SK-N-SH treated with all-trans-retinoic acid at 6 μM for 48 hours (cell line): ENCODE data around the gene TMA7B.

Experiments used
- ATAC-seq: fragments of 200-7000 bp; cut with Tn5 transposase; 3 replicates; pipeline ENCODE4 v1.9.1; 2020; ENCODE audit warnings: mild to moderate bottlenecking, moderate library complexity
- ARNTL ChIP-seq: fragments of 450-650 bp; formaldehyde crosslinking; IDR thresholded peaks from 2 replicates; pipeline ENCODE4 v1.5.0; 2020; ENCODE audit warnings: low read depth, mild to moderate bottlenecking, moderate library complexity, borderline replicate concordance
- BACH2 ChIP-seq: fragments of 250-450 bp; sonication (Bioruptor Pico); IDR thresholded peaks from 2 replicates; pipeline ENCODE4 v1.9.0; 2021; ENCODE audit warnings: mild to moderate bottlenecking, borderline replicate concordance
- CSDC2 ChIP-seq: fragments of 250-450 bp; sonication (Bioruptor Pico); IDR thresholded peaks from 2 replicates; pipeline ENCODE4 v1.5.0; 2020; ENCODE audit warnings: mild to moderate bottlenecking, moderate library complexity
- ESRRG ChIP-seq: fragments of 250-450 bp; sonication (Bioruptor Pico); IDR thresholded peaks from 2 replicates; pipeline ENCODE4 v1.6.1; 2021; ENCODE audit warnings: mild to moderate bottlenecking
- GLIS3 ChIP-seq: fragments of 250-450 bp; sonication (Bioruptor Pico); IDR thresholded peaks from 2 replicates; pipeline ENCODE4 v1.5.0; 2020; ENCODE audit warnings: mild to moderate bottlenecking, moderate library complexity
- ISL1 ChIP-seq: fragments of 250-450 bp; sonication (Bioruptor Pico); IDR thresholded peaks from 2 replicates; pipeline ENCODE4 v2.1.2; 2022; ENCODE audit warnings: mild to moderate bottlenecking, moderate library complexity
- OSR1 ChIP-seq: fragments of 250-450 bp; sonication (Bioruptor Pico); IDR thresholded peaks from 2 replicates; pipeline ENCODE4 v1.8.0; 2022; ENCODE audit warnings: moderate library complexity, mild to moderate bottlenecking, inconsistent platforms
- PATZ1 ChIP-seq: fragments of 250-450 bp; sonication (Bioruptor Pico); IDR thresholded peaks from 2 replicates; pipeline ENCODE4 v1.8.0; 2020; ENCODE audit warnings: mild to moderate bottlenecking, moderate library complexity, borderline replicate concordance
- PPARA ChIP-seq: fragments of 250-450 bp; sonication (Bioruptor Pico); IDR thresholded peaks from 2 replicates; pipeline ENCODE4 v1.5.0; 2020; ENCODE audit warnings: mild to moderate bottlenecking, borderline replicate concordance
- SNAI2 ChIP-seq: fragments of 250-450 bp; sonication (Bioruptor Pico); IDR thresholded peaks from 2 replicates; pipeline ENCODE4 v1.5.0; 2020; ENCODE audit warnings: mild to moderate bottlenecking, moderate library complexity
- TCF4 ChIP-seq: fragments of 250-450 bp; sonication (Bioruptor Pico); IDR thresholded peaks from 2 replicates; pipeline ENCODE4 v1.8.0; 2021; ENCODE audit warnings: mild to moderate bottlenecking, moderate library complexity, borderline replicate concordance
- TOX ChIP-seq: fragments of 250-450 bp; sonication (Bioruptor Pico); IDR thresholded peaks from 2 replicates; pipeline ENCODE4 v1.8.0; 2021; ENCODE audit warnings: mild to moderate bottlenecking, moderate library complexity, borderline replicate concordance
- TSHZ2 ChIP-seq: fragments of 250-450 bp; sonication (Bioruptor Pico); IDR thresholded peaks from 2 replicates; pipeline ENCODE4 v1.5.0; 2020; ENCODE audit warnings: mild to moderate bottlenecking, moderate library complexity
- ZC3H10 ChIP-seq: fragments of 250-450 bp; sonication (Bioruptor Pico); IDR thresholded peaks from 2 replicates; pipeline ENCODE4 v1.5.1; 2021; ENCODE audit warnings: mild to moderate bottlenecking, moderate library complexity
- ZFP3 ChIP-seq: fragments of 250-450 bp; sonication (Bioruptor Pico); IDR thresholded peaks from 2 replicates; pipeline ENCODE4 v1.5.0; 2020; ENCODE audit warnings: mild to moderate bottlenecking, moderate library complexity
- ZNF565 ChIP-seq: fragments of 450-650 bp; formaldehyde crosslinking; conservative IDR thresholded peaks from 2 replicates; pipeline ENCODE4 v1.5.0; 2020; ENCODE audit warnings: low read depth, mild to moderate bottlenecking, moderate library complexity
- ZNF8 ChIP-seq: fragments of 450-650 bp; formaldehyde crosslinking; IDR thresholded peaks from 2 replicates; pipeline ENCODE4 v1.5.0; 2020; ENCODE audit warnings: mild to moderate bottlenecking, moderate library complexity
- TF ChIP-seq, protein P1 (sequence below): fragments of 250-450 bp; sonication (Bioruptor Pico); IDR thresholded peaks from 2 replicates; pipeline ENCODE4 v1.5.1; 2020; ENCODE audit warnings: low read depth, mild to moderate bottlenecking, moderate library complexity
- TF ChIP-seq, protein P2 (sequence below): fragments of 250-450 bp; sonication (Bioruptor Pico); IDR thresholded peaks from 2 replicates; pipeline ENCODE4 v1.8.0; 2021; ENCODE audit warnings: low read depth, mild to moderate bottlenecking, moderate library complexity, borderline replicate concordance
- TF ChIP-seq, protein P3 (sequence below): fragments of 250-450 bp; sonication (Bioruptor Pico); IDR thresholded peaks from 2 replicates; pipeline ENCODE4 v1.5.1; 2021; ENCODE audit warnings: mild to moderate bottlenecking, moderate library complexity

TMA7B gene

DNA sequence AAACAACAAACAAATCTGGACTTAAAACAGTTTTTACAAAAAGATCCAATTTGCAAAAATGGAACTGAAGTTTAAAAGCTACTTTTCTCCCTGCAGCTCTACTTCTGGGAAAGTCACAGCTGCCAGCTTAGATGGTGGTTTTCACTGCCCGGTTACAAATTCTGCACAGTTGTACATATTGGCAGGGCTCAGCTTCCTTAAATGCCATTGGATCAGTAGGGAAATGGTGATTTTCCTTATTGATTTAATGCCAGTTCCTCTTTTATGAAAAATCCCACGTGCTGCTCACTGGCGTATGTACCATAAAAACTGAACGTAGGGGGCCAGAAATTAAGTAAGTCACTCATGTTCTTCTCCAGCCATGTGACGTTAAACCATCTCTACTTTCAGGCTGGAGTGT, 36.5 kb upstream of the TMA7B start:
- ATAC-seq: no peak
- TF ChIP-seq TSHZ2 (no peak), BACH2 (CRISPR knock-in tag) (no peak), ZNF565 (CRISPR knock-in tag) (no peak)
- TF ChIP-seq, protein P1, sequence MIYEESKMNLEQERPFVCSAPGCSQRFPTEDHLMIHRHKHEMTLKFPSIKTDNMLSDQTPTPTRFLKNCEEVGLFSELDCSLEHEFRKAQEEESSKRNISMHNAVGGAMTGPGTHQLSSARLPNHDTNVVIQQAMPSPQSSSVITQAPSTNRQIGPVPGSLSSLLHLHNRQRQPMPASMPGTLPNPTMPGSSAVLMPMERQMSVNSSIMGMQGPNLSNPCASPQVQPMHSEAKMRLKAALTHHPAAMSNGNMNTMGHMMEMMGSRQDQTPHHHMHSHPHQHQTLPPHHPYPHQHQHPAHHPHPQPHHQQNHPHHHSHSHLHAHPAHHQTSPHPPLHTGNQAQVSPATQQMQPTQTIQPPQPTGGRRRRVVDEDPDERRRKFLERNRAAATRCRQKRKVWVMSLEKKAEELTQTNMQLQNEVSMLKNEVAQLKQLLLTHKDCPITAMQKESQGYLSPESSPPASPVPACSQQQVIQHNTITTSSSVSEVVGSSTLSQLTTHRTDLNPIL (CRISPR knock-in tag): no peak
- TF ChIP-seq, protein P2, sequence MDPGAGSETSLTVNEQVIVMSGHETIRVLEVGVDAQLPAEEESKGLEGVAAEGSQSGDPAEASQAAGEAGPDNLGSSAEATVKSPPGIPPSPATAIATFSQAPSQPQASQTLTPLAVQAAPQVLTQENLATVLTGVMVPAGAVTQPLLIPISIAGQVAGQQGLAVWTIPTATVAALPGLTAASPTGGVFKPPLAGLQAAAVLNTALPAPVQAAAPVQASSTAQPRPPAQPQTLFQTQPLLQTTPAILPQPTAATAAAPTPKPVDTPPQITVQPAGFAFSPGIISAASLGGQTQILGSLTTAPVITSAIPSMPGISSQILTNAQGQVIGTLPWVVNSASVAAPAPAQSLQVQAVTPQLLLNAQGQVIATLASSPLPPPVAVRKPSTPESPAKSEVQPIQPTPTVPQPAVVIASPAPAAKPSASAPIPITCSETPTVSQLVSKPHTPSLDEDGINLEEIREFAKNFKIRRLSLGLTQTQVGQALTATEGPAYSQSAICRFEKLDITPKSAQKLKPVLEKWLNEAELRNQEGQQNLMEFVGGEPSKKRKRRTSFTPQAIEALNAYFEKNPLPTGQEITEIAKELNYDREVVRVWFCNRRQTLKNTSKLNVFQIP: no peak
- TF ChIP-seq, all 23 proteins: peak for 0

GRCh38 chr22:39924286-39924685, 35.9 kb upstream of the TMA7B start:
- no peak for ATAC-seq
- TF ChIP-seq ISL1 (CRISPR knock-in tag): no peak
- TF ChIP-seq ESRRG (CRISPR knock-in tag): no peak
- no peak for TF ChIP-seq SNAI2 (CRISPR knock-in tag)
- TF ChIP-seq, protein P2: no peak
- no peak for TF ChIP-seq ZC3H10
- TF ChIP-seq BACH2 (CRISPR knock-in tag): no peak
- TF ChIP-seq ZNF565 (CRISPR knock-in tag): no peak
- no peak for TF ChIP-seq ZNF8 (CRISPR knock-in tag)
- TF ChIP-seq GLIS3 (CRISPR knock-in tag): no peak

- no peak for ATAC-seq
- TF ChIP-seq ZNF8 (CRISPR knock-in tag) (no peak), CSDC2 (CRISPR knock-in tag) (no peak), ARNTL (CRISPR knock-in tag) (no peak), PPARA (CRISPR knock-in tag) (no peak), ZC3H10 (no peak), TOX (CRISPR knock-in tag) (no peak), PATZ1 (no peak), TCF4 (CRISPR knock-in tag) (no peak), ZNF565 (CRISPR knock-in tag) (no peak), GLIS3 (CRISPR knock-in tag) (no peak), ESRRG (CRISPR knock-in tag) (no peak), ZFP3 (no peak), OSR1 (CRISPR knock-in tag) (no peak)
- TF ChIP-seq, protein P2: no peak
- TF ChIP-seq, protein P1 (CRISPR knock-in tag): no peak
- TF ChIP-seq, protein P3, sequence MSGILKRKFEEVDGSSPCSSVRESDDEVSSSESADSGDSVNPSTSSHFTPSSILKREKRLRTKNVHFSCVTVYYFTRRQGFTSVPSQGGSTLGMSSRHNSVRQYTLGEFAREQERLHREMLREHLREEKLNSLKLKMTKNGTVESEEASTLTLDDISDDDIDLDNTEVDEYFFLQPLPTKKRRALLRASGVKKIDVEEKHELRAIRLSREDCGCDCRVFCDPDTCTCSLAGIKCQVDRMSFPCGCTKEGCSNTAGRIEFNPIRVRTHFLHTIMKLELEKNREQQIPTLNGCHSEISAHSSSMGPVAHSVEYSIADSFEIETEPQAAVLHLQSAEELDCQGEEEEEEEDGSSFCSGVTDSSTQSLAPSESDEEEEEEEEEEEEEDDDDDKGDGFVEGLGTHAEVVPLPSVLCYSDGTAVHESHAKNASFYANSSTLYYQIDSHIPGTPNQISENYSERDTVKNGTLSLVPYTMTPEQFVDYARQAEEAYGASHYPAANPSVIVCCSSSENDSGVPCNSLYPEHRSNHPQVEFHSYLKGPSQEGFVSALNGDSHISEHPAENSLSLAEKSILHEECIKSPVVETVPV (CRISPR knock-in tag): no peak
Observed at GRCh38 chr22:39925273-39925672, 34.9 kb upstream of the TMA7B start.
